Neural progenitor cell (in vitro differentiated cells): ENCODE results near the gene MEI1.

ENCODE experiments used
- CTCF ChIP-seq: fragments of 200-600 bp; sonication (generic); IDR thresholded peaks from 2 replicates; pipeline ENCODE4 v1.5.1; 2017; ENCODE audit warnings: antibody characterized with exemption, mild to moderate bottlenecking
- EZH2 ChIP-seq: fragments of 200-600 bp; sonication (generic); IDR thresholded peaks from 2 replicates; pipeline ENCODE4 v1.6.1; 2017; ENCODE audit warnings: antibody characterized with exemption, mild to moderate bottlenecking, moderate library complexity

DNA sequence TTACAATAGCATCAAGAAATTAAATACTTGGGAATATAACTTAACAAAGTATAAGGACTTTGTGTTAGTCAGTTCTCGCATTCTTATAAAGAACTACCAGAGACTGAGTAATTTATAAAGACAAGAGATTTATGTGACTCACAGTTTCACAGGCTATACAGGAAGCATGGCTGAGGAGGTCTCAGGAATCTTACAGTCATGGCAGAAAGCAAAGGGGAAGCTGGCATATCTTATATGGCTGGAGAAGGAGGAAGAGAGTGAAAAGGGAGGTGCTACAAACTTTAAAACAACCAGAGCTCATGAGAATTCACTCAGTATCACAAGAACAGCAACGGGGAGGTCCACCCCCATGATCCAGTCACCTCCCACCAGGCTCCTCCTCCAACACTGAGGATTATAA lies 69.1 kb downstream of the MEI1 start:
- TF ChIP-seq CTCF (no peak), EZH2 (no peak)
